ENCODE data around the gene RUBCNL.
"Not testable (repeated sequence)": the region's sequence is repeated elsewhere in the genome, so short reads cannot be mapped to it uniquely, and the experiment has no call there.

Gene RUBCNL, protein sequence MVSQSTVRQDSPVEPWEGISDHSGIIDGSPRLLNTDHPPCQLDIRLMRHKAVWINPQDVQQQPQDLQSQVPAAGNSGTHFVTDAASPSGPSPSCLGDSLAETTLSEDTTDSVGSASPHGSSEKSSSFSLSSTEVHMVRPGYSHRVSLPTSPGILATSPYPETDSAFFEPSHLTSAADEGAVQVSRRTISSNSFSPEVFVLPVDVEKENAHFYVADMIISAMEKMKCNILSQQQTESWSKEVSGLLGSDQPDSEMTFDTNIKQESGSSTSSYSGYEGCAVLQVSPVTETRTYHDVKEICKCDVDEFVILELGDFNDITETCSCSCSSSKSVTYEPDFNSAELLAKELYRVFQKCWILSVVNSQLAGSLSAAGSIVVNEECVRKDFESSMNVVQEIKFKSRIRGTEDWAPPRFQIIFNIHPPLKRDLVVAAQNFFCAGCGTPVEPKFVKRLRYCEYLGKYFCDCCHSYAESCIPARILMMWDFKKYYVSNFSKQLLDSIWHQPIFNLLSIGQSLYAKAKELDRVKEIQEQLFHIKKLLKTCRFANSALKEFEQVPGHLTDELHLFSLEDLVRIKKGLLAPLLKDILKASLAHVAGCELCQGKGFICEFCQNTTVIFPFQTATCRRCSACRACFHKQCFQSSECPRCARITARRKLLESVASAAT

DNA sequence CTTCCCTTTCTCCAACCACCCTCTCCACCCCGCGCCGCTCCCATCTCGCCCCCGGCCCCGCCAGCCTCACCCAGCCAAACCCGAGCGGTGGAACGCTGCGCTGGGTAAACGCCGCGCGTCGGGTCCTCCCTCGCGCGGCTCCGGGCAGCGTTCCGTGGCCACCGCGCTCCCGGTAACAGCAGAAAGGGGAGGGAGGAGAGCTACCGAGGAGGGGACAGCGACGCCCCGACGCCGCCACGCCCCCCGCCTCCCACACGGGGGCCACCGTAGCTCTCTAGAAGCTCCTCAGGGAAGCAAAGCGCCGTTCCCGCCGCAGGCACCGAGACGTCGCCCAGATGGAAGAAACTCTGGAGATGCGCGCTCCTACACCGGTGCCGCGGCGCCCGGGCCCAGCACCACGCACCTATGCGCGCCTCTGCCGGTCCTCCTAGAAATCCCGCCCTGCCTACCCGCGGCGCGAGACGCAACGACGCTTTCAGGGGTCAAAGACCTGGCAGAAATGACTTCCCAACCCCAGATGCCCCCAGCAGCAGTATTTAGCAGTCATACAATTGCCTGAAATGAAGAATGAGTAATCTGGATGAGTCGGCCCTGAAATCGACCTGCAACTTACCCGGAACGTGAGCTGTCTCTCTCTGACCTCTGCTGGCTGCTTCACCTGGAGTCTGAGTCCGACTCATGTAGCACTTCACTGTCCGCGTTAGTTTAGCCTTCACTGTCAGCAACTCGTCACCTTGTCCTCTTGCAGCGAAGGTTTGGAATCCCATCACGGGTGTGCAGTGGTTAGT lies at the start of gene RUBCNL:
RUBCNL (minus strand) TSS at position 189 of the 788 bp plus-strand sequence. CDS start 14,777 bp downstream, outside the sequence.
- DNase-seq (ENCODE audit: low read depth), result no peak

DNA sequence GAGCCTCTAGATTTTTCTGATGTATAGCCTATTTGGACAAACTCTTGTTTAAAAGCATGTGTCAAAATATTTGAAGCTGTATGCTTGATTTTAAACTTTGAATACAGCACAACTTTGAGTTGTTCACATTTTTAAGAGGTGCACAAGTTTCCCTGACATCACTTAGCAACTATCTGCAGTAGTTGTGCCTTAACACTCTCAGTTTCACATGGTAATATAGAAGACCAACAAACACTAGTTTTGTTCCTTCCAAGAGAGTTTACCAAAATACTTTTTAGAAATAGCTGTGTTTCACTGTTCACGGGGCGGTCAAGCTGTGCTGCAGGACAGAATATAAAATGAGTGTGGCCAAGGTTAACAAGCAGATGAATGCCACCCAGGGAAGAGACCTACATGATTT lies 42.5 kb upstream of the RUBCNL start:
- DNase-seq (ENCODE audit: low read depth), result not testable (repeated sequence)

DNA sequence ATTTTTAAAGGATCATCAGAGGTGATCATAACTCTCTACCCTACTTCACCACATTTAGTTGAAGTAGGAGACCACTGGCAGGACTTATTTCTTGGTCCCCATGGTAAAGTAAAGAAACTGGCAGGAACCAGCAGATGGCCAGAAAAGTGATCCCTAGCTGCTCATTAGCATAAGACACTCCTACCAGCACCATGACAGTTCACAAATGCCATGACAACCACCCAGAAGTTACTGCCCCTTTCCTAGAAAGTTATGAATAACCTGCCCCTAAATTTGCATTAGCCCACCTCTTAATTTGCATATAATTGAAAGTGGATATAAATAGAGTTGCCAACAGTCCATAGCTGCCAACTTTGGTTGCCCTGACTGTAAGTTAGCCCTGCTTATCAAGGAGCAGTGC lies 18.4 kb upstream of the RUBCNL start:
- no peak for DNase-seq (ENCODE audit: low read depth)

DNA sequence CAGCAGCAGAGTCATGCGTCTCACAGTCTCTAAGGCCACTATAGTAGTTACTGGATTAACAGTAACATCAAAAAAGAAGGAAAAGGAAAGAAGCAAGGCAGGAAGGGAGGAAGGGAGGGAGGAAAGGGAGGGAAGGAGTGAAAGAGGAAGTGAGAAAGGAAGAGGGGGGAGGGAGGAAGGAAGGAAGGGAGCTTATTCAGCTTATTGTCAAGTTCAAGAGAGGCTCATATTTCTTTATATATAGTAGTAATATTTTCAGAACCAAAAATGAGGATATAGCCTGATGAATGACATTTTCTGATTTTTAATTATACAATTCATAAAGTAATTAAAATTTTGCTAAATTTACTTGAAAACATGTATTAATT lies 17.7 kb upstream of the RUBCNL start:
- DNase-seq (ENCODE audit: low read depth), result no peak

DNA sequence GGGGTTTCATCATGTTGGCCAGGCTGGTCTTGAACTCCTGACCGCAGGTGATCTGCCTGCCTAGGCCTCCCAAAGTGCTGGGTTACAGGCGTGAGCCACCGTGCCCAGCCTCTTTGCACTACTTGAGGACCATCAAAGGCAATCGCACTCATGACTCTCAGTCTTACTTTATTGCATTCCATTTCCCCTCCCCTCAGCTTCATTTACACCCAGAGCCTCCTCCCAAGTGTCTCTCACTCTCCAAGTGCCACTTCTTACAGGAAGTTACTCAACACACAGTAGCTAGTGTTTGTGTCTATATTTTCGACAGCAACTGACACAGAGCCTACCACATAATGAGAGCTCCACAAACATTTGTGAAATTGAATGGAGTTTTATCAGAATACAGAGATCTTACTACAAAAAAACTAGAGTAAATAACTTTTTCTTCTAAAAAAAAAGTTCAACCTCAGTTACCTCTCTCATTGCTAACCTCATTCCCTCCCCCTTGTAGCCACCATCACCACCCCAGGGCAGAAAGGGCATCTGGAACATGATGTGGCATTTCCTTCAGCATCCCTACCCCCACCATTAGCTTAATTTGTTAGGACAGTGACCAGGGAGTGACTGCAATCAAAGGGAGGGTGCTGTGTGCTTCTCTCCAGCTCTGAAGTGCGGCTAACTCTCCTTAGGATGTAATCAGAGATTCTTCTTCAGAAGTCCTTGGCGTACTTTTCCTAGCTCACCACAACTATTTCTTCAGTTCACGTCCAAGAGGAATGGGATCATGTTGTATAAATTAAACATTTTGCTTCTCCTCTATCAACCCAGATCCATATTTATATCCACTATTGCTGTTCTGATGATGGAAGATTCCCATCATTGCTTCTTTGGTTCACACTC lies 17.0 kb upstream of the RUBCNL start:
- no peak for DNase-seq (ENCODE audit: low read depth)

DNA sequence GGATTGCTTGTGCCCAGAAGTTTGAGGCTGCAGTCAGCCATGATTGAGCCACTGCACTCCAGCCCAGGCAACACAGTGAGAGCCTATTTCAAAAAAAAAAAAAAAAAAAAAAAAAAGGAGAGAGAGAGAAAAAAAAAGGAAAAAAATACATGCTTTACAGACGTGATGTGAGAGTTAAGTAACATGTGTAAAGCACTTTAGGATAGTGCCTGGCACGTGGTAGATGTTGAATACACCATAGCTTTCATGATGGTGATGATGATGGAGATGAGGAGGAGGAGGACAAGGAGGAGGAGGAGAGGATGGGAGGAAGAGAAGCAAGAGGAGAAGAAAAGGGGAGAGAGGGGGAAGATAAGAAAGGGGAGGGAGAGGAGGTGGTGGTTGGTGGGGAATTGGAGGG lies 15.1 kb upstream of the RUBCNL start:
- DNase-seq (ENCODE audit: low read depth), result no peak

DNA sequence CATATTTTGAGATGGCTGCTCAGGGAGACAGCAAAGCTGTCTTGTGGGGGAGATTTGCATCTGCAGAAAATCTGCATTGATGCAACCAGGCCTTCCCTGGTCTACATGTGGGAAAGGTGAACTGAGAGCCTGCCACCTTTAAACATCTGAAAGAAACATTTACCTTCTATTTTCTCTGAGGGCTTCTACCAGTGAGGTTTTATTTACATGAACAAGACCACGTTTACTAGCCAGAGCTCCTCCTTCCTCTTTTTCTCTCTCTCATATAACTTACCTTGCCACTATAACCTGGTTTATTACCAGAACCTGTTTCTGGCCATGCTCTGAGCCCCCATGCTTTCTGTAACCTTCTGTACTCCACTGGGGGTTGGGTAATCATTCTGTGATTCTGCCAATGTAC lies 14.4 kb upstream of the RUBCNL start:
- no peak for DNase-seq (ENCODE audit: low read depth)

DNA sequence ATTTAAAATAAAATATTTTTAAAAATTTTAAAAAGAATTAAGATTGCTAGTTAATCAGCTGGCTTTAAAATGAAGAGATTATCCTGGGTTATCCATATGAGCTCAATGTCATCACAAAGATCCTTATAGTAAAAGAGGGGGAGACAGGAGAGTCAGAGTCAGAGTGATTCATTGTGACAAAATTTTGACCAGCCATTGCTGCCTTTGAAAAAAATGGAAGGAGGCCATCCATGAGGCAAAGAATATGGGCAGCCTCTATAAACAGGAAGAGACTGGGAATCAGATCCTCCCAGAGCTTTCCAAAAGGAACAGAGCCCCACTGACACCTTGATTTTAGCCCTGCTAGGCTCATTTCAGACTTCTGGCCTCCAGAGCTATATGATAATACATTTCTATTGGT lies 9.3 kb upstream of the RUBCNL start:
- no peak for DNase-seq (ENCODE audit: low read depth)

DNA sequence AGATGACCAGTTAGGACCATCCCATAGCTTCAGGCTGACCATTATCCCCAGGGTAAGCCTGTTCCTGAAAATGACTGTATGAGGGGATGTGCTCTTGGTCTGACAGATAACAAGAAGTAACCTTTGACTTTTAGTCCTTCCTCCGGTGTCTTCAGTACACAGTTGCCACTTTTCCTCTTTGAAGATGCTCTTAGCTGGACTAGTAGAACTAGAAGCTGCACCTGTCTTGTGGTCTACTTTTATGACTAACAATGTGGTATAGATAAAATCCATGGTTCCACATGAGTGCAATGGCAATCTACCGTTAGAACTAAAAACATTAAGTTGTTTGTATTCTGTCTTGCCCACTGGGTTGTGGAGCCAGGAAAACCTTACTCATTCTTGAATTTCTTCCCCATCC lies 5.9 kb upstream of the RUBCNL start:
- DNase-seq (ENCODE audit: low read depth), result no peak

DNA sequence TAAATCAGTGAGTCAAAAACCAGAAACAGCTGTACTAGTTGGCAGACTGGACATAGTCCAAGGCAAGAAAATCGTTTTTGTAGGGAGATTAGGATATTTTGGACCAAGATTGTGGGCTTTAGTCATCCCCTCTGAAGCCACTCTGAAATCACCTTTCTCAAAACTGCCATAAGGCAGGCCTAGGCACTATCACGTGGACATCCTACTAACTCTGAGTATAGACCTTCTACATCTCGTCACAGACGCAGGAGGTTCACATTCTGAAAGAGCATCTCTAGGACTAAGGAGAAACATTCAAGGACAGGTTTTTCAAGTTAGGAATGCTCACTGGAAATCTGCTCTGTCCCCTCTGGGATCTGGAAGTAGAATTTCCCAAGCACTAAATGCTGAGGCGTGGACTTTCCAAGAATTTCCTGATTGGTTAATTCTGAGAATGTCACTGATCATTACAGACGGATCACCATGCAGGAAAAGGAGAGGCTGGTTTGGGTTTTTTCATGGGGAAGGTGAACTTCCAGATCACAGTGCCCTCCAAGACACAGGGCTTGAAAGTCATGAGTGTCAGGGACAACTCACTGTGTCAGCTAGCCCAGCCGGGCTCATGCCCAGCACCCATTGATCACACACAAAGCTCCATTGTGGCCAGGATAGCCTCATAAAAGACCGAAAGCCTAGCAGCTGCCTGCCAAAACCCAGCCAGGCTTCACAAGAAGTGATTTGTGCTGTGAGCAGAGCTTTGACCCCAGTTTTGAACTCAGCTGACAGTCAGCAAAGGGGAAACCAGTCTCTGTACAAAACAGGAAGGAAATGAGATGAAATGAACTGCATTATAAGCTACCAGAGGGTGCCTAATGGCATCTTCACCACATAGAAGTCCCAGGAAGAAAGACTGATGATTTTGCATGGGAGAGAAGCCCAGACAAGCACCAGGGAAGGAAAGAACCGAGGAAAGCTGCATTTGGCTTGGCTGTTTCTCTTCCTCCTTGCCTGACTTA lies 2.7 kb upstream of the RUBCNL start:
- DNase-seq (ENCODE audit: low read depth), result no peak

DNA sequence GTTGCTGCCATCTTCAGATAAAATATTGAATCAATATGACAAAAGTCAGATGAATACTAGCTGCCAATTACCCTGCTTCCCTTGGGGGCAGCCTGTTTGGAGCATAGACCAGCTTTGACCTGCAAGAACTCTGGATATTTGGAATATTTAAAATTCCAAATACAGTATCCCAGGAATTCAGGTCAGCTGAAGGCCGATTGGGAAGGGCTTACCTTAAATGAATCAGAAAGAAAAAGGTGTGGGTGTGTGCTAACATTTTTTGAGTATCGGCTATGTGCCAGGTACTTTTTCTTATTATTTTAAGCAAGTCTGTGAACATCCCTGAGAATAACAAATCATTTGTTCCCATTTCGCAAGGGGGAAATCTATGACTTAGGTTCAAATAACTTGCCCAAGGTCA lies 1.8 kb upstream of the RUBCNL start:
- DNase-seq (ENCODE audit: low read depth), result no peak

DNA sequence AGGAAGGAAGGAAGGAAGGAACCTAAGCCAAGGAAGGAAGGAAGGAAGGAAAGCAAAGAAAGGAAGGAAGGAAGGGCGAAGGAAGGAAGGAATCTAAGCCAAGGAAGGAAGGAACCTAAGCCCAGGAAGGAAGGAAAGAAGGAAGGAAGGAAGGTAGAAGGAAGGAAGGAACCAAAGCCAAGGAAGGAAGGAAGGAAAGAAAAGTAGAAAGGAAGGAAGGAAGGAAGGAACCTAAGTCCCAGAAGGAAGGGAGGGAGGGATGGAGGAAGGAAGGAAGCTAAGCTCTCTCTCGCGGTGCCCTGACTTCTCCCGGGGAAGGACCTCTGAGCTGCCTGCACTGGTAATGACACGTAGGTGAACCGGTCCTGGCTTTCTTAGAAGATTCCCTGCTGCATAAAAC lies 1.3 kb upstream of the RUBCNL start:
- DNase-seq (ENCODE audit: low read depth), result no peak

DNA sequence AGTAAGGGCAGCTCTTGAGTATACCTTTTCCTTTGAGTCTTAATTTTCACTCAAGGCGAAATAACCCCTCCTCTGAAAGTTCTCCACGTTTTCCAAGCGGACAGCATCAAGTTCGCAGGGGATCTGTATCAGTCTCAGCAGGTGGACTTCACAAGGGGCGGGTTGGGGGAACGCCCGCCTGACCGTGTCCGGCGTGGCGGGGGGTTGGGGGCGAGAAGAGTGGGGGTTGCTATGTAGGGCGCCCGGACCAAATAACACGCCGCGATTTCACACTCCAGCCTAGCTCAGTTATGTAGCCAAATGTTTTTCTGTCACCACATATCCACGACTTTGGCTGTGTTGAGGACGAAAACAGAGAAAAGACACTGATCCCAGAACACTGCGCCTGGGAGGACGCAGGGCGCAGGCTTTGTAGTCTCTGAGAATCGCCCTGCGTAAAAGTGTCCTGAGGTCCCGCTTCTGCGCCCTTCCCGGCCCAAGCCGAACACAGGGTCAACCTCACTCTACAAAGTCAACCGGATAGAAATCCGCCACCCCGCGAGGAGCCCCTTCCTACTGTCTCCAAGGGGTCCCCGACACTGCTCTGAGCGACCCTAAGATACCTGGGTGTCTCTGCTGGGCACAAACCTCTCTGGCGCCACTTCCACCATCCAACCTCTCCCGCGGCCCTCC lies 524 bp downstream of the RUBCNL start:
- DNase-seq (ENCODE audit: low read depth), result no peak

DNA sequence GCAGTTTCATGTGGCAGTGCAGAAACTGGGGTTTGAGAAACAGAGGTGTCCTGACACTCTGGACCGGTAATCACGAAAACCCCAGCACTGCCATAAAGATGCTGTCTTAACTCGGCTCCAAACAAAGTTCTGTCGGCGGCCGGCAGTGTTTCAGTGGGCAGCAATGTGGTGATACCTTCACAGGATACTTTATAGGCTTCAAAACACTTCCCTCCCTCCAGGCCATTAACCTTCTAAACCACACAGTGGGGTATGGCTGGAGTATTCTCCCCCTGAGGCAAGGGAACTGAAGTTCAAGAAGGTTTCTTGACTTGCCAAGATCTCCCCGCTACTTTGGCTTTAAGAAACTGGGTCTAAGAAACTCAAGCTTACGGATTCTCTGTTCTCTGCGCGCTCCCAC lies 1.1 kb downstream of the RUBCNL start:
- DNase-seq (ENCODE audit: low read depth), result no peak

DNA sequence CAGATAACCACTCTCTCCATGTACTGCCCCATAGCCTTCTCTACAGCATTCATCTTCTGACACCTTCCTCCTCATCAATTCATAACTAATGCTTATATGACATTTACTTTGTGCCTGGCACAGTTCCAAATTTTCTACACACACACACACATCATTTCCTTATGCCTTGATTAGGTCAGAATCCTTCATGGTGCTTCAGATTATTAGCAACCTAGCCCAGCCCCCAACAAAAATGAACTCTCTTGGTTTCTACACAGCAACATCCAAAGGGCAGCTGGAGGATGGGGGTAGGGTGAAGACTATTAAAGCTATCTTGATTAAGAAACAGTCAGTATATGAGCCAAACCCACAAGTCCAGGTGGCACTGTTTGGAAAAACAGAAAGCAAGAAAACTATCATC lies 3.7 kb downstream of the RUBCNL start:
- DNase-seq (ENCODE audit: low read depth), result no peak

DNA sequence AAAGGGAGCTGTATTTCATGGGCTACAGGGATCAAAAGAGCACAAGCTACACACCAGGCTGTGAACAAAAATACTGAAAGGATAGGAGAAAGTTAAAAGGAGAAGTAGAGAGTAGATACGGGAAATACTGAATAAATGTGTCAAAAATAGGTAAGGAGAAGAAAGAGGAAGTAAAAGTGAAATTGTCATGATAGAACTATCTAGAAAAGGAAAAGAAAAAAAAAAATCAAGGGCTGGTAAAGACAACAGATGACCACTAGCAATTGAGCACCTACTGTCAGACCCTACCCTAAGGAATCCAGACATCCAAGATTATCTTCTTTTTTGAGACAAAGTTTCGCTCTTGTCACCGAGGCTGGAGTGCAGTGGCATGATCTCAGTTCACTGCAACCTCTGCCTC lies 4.8 kb downstream of the RUBCNL start:
- DNase-seq (ENCODE audit: low read depth), result no peak

DNA sequence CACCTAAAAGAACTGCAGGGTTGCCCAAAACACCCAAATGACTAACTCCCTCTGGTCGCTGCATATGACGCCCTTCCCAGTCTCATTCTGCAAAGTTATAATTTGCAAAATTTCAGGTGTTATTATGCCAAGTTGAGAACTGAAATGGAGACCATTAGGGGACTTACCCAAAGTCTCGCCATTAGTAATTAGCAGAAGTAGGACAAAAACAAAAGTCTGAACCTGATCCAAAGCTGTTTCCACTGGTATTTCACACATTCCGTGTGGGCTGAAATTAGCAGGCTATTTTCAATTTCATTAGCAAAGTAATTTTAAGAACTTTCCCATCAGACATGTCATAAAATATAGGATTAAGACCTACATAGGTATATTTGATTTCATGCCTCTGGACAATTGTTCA lies 6.8 kb downstream of the RUBCNL start:
- no peak for DNase-seq (ENCODE audit: low read depth)

DNA sequence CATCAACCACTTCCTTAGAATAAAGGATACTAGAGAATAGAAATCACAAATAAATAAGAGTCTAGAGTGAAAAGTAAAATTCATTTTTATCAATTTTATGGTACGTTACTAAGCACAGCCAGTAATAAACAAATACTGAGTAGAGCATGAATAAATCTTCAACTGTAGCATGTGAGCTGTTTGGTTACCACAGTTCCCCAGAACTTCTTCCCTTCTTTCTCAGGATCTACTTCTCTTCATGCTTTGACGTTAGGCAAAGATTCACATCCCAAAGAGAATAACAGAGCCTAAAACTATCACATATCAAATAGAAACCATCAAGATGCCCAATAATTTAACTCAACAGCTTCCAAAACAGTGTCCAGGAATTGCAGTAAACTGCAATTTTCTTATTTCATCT lies 7.4 kb downstream of the RUBCNL start:
- no peak for DNase-seq (ENCODE audit: low read depth)

DNA sequence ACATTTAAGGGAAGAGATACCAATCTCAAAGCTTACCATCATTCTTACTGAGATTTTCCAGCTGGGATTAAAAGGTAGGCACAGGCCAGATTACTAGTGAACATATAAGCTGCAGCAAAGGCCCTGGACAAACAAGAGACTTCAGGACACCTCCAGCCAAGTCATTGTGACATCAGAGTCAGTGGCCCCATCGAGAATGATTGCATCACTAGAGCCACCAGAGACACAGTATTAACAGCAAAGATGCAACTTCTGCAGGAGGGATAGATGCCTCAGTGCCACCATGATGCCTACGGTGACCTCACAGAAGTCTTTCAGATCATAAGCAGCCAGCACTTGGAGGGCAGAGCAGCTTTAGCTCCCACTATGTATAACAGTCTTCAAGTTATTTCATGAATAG lies 8.6 kb downstream of the RUBCNL start:
- no peak for DNase-seq (ENCODE audit: low read depth)

DNA sequence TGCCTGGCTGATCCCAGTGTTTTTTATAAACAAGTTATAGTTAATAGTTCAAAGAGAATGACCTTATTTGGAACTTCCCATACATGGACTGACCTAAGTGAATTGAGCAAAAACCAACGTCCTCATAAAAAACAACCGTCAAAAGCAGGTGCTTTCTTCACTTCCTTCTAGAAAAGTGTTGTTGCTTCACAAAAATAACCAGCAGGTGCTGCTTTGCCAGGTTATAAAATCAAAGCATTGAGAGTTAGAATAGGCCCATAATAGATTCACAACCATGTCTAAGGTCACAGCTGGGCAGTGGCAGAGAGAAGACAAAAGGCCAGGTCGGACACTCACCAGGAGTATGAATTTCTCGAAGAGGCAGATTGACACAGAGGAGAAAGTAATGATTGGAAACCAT lies 9.5 kb downstream of the RUBCNL start:
- DNase-seq (ENCODE audit: low read depth), result no peak

All from HS-27A (cell line).